ENCODE results near the gene PDE3B.
"Not testable (repeated sequence)": the region's sequence is repeated elsewhere in the genome, so short reads cannot be mapped to it uniquely, and the experiment has no call there.

The PDE3B gene

GRCh38 chr11:14741195-14741594, 97.6 kb downstream of the PDE3B start:
- no peak for DNase-seq (ENCODE audit: extremely low read depth, low read depth)
- TF ChIP-seq CTCF (IDR thresholded peaks at IDR 0.05; ENCODE audit: low read depth, low read length) = no peak

- TF ChIP-seq CTCF (IDR thresholded peaks at IDR 0.05; ENCODE audit: low read depth, low read length) = no peak
These were observed 99.4 kb downstream of the PDE3B start for GRCh38 chr11:14742849-14743559.

GRCh38 chr11:14743667-14744066, 100.1 kb downstream of the PDE3B start:
- DNase-seq (ENCODE audit: extremely low read depth, low read depth) = not testable (repeated sequence)

More at GRCh38 chr11:14742849-14743559, 99.4 kb downstream of the PDE3B start:
- no peak for DNase-seq (ENCODE audit: extremely low read depth, low read depth)

- no peak for TF ChIP-seq CTCF (IDR thresholded peaks at IDR 0.05; ENCODE audit: low read depth, low read length)
- DNase-seq (ENCODE audit: extremely low read depth, low read depth) = no peak
These were observed 103.3 kb downstream of the PDE3B start for GRCh38 chr11:14746857-14747395.

- DNase-seq (ENCODE audit: extremely low read depth, low read depth) = no peak
- TF ChIP-seq CTCF (IDR thresholded peaks at IDR 0.05; ENCODE audit: low read depth, low read length) = no peak
These were observed 104.5 kb downstream of the PDE3B start for GRCh38 chr11:14748090-14748489.

- no peak for DNase-seq (ENCODE audit: extremely low read depth, low read depth)
- TF ChIP-seq CTCF (IDR thresholded peaks at IDR 0.05; ENCODE audit: low read depth, low read length) = no peak
These were observed 107.3 kb downstream of the PDE3B start for GRCh38 chr11:14750911-14751310.

- no peak for TF ChIP-seq CTCF (IDR thresholded peaks at IDR 0.05; ENCODE audit: low read depth, low read length)
- DNase-seq (ENCODE audit: extremely low read depth, low read depth) = no peak
These were observed 108.4 kb downstream of the PDE3B start for GRCh38 chr11:14751975-14752407.

- TF ChIP-seq CTCF (IDR thresholded peaks at IDR 0.05; ENCODE audit: low read depth, low read length) = no peak
- no peak for DNase-seq (ENCODE audit: extremely low read depth, low read depth)
These were observed 111.5 kb downstream of the PDE3B start for GRCh38 chr11:14755140-14755539.
